A673 (cell line): ENCODE data around the gene HOXD9.

ENCODE experiments used
- CTCF ChIP-seq: fragments of 300-800, 200-600 bp; sonication (generic); conservative IDR thresholded peaks from 2 replicates; pipeline ENCODE4 v1.5.1; 2017; ENCODE audit warnings: low read depth, mild to moderate bottlenecking, antibody characterized with exemption, low read length, moderate library complexity, mixed read lengths
- EZH2 ChIP-seq: fragments of 200-600 bp; sonication (generic); IDR thresholded peaks from 2 replicates; pipeline ENCODE4 v1.6.1; 2017; ENCODE audit warnings: borderline replicate concordance, low read depth, mild to moderate bottlenecking, mixed read lengths, antibody characterized with exemption, low read length; ENCODE audit not compliant: poor library complexity, severe bottlenecking

GRCh38 chr2:176158855-176159662 is 36.5 kb downstream of the HOXD9 start:
- no peak for TF ChIP-seq CTCF
- no peak for TF ChIP-seq EZH2
